K562 (cell line): ENCODE data around the gene ISYNA1. TPM values are rescaled to one million over a fixed set of nuclear protein-coding genes. Genes with fewer than 3 reads are reported as not detected.
A peak's percentile ranks its signal among the peaks of the same experiment; 100 is the strongest.

Source experiments
- ADNP ChIP-seq: fragments of 200-800 bp; sonication (Bioruptor generic); IDR thresholded peaks from 2 replicates; pipeline ENCODE4 v1.6.1; 2016; ENCODE audit warnings: missing genetic modification characterization, missing compliant biosample characterization
- BRF2 ChIP-seq: IDR thresholded peaks from 3 replicates; pipeline ENCODE4 v1.6.1; 2011; ENCODE audit warnings: borderline replicate concordance, mild to moderate bottlenecking; ENCODE audit not compliant: insufficient read length, insufficient read depth
- CAMTA2 ChIP-seq: fragments of 250-450 bp; sonication (Bioruptor Pico); conservative IDR thresholded peaks from 2 replicates; pipeline ENCODE4 v1.5.1; 2022
- ELF2 ChIP-seq: fragments of 250-450 bp; sonication (Bioruptor Pico); IDR thresholded peaks from 2 replicates; pipeline ENCODE4 v1.5.0; 2021; ENCODE audit warnings: mild to moderate bottlenecking
- ELF4 ChIP-seq: fragments of 450-650 bp; formaldehyde crosslinking; IDR thresholded peaks from 2 replicates; pipeline ENCODE4 v1.4.0; 2022; ENCODE audit warnings: missing genetic modification characterization
- KDM4B ChIP-seq, 2 experiments: fragments of 450-650 bp in 1 of 2; sonication (generic) in 1 of 2; IDR thresholded peaks; 2 replicates each; pipeline ENCODE4 v1.6.1; 2016 to 2017; ENCODE audit warnings: borderline replicate concordance in 2 of 2, antibody characterized with exemption in 1 of 2, low read depth in 1 of 2, mild to moderate bottlenecking in 1 of 2
- MCM3 ChIP-seq: fragments of 450-650 bp; IDR thresholded peaks from 2 replicates; pipeline ENCODE4 v1.6.1; 2016
- MXI1 ChIP-seq: IDR thresholded peaks from 2 replicates; pipeline ENCODE4 v1.6.1; 2011; ENCODE audit warnings: low read depth, mild to moderate bottlenecking, improper control_type of control experiment, low read length
- NFATC3 ChIP-seq: fragments of 450-650 bp; IDR thresholded peaks from 2 replicates; pipeline ENCODE4 v1.6.1; 2017; ENCODE audit warnings: mild to moderate bottlenecking
- NFIC ChIP-seq: fragments of 450-650 bp; IDR thresholded peaks from 2 replicates; pipeline ENCODE4 v1.6.1; 2017; ENCODE audit warnings: mild to moderate bottlenecking, inconsistent platforms
- POLR2AphosphoS5 ChIP-seq: IDR thresholded peaks from 2 replicates; pipeline ENCODE4 v1.6.1; 2011; ENCODE audit warnings: mild to moderate bottlenecking, low read depth, low read length, moderate library complexity; ENCODE audit not compliant: control insufficient read depth, insufficient read depth
- PYGO2 ChIP-seq: fragments of 450-650 bp; IDR thresholded peaks from 2 replicates; pipeline ENCODE4 v1.6.1; 2016; ENCODE audit warnings: mild to moderate bottlenecking, missing genetic modification characterization, moderate library complexity, missing compliant biosample characterization
- SRSF1 ChIP-seq: fragments of 200-400 bp; formaldehyde crosslinking; IDR thresholded peaks from 2 replicates; pipeline ENCODE4 v1.6.1; 2017; ENCODE audit warnings: mild to moderate bottlenecking, low read depth, low read length, moderate library complexity
- UBTF ChIP-seq, 2 experiments: IDR thresholded peaks; 2 replicates each; pipeline ENCODE4 v1.6.1; 2012; ENCODE audit warnings: improper control_type of control experiment in 2 of 2, low read depth in 2 of 2, low read length in 2 of 2, borderline replicate concordance in 1 of 2
- ZNF184 ChIP-seq: sonication (generic); formaldehyde crosslinking; IDR thresholded peaks from 2 replicates; pipeline ENCODE4 v1.5.0; 2020; ENCODE audit warnings: missing genetic modification reagents
- ZNF274 ChIP-seq: IDR thresholded peaks from 2 replicates; pipeline ENCODE4 v1.6.1; 2011; ENCODE audit warnings: low read depth, mild to moderate bottlenecking, low read length, moderate library complexity, borderline replicate concordance
- ZNF551 ChIP-seq: fragments of 250-450 bp; sonication (Bioruptor Pico); IDR thresholded peaks from 2 replicates; pipeline ENCODE4 v1.5.0; 2021; ENCODE audit warnings: mild to moderate bottlenecking, moderate library complexity
- polyA plus RNA-seq, 8 experiments: library from polyadenylated mRNA; depleted of rRNA in 4 of 8; stranded (reverse) in 5 of 8; unstranded in 3 of 8; fragments of >200 nt; fragmentation: Nextera tagmentation in 2 of 8; fragmentation: Illumina TruSeq in 1 of 8; extraction: Ambion mirVana in 2 of 8; extraction: Trizol in 1 of 8; gene quantifications; 2 replicates each; pipeline versions ENCODE4 v1.2.1 to v1.2.3, GENCODE V29; 2011 to 2014; ENCODE audit warnings: inconsistent platforms in 1 of 8, missing spikeins in 1 of 8
- total RNA-seq, 7 experiments: library from RNA; depleted of rRNA in 6 of 7; stranded (reverse); fragments of >200 nt in 6 of 7; fragmentation: Illumina TruSeq in 2 of 7; extraction: Trizol in 2 of 7; gene quantifications; 2 replicates each; pipeline versions ENCODE4 v1.2.1 to v1.2.3, GENCODE V29; 2011 to 2021; ENCODE audit warnings: low replicate concordance in 1 of 7
- TF ChIP-seq, protein P1 (sequence below): sonication (generic); formaldehyde crosslinking; IDR thresholded peaks from 2 replicates; pipeline ENCODE4 v1.8.0; 2022; ENCODE audit warnings: mild to moderate bottlenecking, missing genetic modification reagents, borderline replicate concordance

The ISYNA1 gene
- total and polyA plus RNA-seq, 9 of the 15 experiments (the other 6 are each of a cell fraction or from before 2014, with no cell fraction given), result 21.8 to 460 (median 93.2) TPM

DNA sequence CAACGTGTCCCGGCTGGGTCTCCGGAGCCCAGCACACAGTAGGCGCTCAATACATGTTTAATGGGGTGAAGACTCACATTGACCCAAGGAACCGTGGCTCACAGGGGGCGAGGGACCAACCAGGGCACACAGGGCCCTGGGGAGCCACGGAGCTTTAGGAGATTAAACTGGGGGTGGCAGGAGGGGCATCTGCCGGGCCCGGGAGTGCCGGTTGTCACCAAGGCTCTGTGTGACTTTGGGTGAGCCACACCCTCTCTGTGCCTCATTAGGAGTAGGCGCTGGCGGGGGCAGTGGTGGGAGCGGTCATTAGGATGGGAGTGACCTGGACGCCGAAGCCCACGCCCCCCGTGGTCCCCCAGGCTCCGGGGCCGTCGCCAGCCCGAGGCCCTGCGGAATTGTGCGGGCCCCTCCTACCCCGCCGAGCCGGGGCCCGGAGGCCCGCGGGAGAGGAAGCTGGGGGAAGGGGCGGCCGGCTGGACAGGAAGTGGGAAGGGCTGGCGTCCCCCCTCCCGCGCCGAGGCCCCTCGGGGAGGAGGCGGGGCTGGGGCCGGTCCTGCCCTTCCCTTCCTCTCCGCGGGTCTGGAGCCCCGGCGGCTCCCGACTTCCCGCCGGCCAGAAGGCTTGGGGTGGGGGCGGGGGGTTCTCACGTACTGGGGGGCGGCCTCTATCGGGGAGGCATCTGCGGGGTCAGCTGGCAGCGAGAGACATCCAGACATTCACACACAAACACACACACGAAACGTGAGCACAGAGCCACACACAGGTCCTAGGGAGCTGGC is 20.5 kb downstream of the ISYNA1 start (continued):
- TF ChIP-seq PYGO2 (tag) (no peak), ELF4 (CRISPR knock-in tag) (no peak), UBTF (IDR thresholded peaks at IDR 0.05; ENCODE audit: borderline replicate concordance in 1 of 2, low read depth in 2 of 2, low read length in 2 of 2) (peak; percentile 82 to 87; a peak in 3 of 4 replicates), POLR2AphosphoS5 (no peak), BRF2 (no peak), NFATC3 (no peak), ELF2 (CRISPR knock-in tag) (no peak), NFIC (no peak), ZNF184 (CRISPR knock-in tag) (no peak), SRSF1 (no peak), KDM4B (IDR thresholded peaks at IDR 0.05; ENCODE audit: borderline replicate concordance in 2 of 2, low read depth in 1 of 2) (peak in 1 of 2 experiments; percentile 92; a peak in 2 of 4 replicates), ZNF551 (no peak), MCM3 (no peak), MXI1 (no peak), ZNF274 (no peak), ADNP (tag) (peak; percentile 79; the same call in 1 of the 2 replicates), CAMTA2 (CRISPR knock-in tag) (no peak)
- TF ChIP-seq, protein P1, sequence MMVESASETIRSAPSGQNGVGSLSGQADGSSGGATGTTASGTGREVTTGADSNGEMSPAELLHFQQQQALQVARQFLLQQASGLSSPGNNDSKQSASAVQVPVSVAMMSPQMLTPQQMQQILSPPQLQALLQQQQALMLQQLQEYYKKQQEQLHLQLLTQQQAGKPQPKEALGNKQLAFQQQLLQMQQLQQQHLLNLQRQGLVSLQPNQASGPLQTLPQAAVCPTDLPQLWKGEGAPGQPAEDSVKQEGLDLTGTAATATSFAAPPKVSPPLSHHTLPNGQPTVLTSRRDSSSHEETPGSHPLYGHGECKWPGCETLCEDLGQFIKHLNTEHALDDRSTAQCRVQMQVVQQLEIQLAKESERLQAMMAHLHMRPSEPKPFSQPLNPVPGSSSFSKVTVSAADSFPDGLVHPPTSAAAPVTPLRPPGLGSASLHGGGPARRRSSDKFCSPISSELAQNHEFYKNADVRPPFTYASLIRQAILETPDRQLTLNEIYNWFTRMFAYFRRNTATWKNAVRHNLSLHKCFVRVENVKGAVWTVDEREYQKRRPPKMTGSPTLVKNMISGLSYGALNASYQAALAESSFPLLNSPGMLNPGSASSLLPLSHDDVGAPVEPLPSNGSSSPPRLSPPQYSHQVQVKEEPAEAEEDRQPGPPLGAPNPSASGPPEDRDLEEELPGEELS (CRISPR knock-in tag), result no peak
